GM12891 (cell line): Measurements from ENCODE around the gene DUOX2.

Experiments used
- DNase-seq: peaks from one replicate; pipeline ENCODE4 v3.0.0; 2011; ENCODE audit warnings: low spot score; ENCODE audit not compliant: insufficient read length
- FAIRE-seq: peaks from 2 replicates; lab custom pipeline; 2011; peaks lifted over from hg19 to GRCh38; lab: Jason Lieb, UNC
- PAX5 ChIP-seq: IDR thresholded peaks from 2 replicates; pipeline ENCODE4 v1.6.1; 2011; ENCODE audit warnings: low read length, moderate library complexity, mild to moderate bottlenecking; ENCODE audit not compliant: insufficient read depth, severe bottlenecking
- POLR2A ChIP-seq: IDR thresholded peaks from 2 replicates; pipeline ENCODE4 v1.6.1; 2011; ENCODE audit warnings: low read depth, low read length, control low read depth
- POLR2AphosphoS5 ChIP-seq: IDR thresholded peaks from 2 replicates; pipeline ENCODE4 v1.6.1; 2011; ENCODE audit warnings: low read depth, low read length, control low read depth
- POU2F2 ChIP-seq: IDR thresholded peaks from 2 replicates; pipeline ENCODE4 v1.6.1; 2011; ENCODE audit warnings: low read depth, mild to moderate bottlenecking, control low read depth, low read length, moderate library complexity
- SPI1 ChIP-seq: IDR thresholded peaks from 2 replicates; pipeline ENCODE4 v1.6.1; 2011; ENCODE audit warnings: low read depth, low read length, control low read depth
- TAF1 ChIP-seq: IDR thresholded peaks from 2 replicates; pipeline ENCODE4 v1.6.1; 2011; ENCODE audit warnings: low read depth, low read length, control low read depth

DUOX2 gene

GRCh38 chr15:45121706-45122417, 7.9 kb upstream of the DUOX2 start:
- TF ChIP-seq PAX5 = no peak
- TF ChIP-seq TAF1 = no peak
- TF ChIP-seq POU2F2 = no peak
- no peak for TF ChIP-seq SPI1
- no peak for TF ChIP-seq POLR2AphosphoS5
- no peak for TF ChIP-seq POLR2A
- FAIRE-seq = no peak
- DNase-seq = no peak

- DNase-seq (no peak), FAIRE-seq (no peak)
- TF ChIP-seq POU2F2 (no peak), POLR2A (no peak), PAX5 (no peak), TAF1 (no peak), SPI1 (no peak), POLR2AphosphoS5 (no peak)
Measured at GRCh38 chr15:45121020-45121419, 7.0 kb upstream of the DUOX2 start.

GRCh38 chr15:45120081-45120972, 6.4 kb upstream of the DUOX2 start:
- no peak for TF ChIP-seq POLR2A
- TF ChIP-seq SPI1 = no peak
- no peak for TF ChIP-seq PAX5
- no peak for TF ChIP-seq POU2F2
- TF ChIP-seq POLR2AphosphoS5 = no peak
- no peak for TF ChIP-seq TAF1
- FAIRE-seq (no peak), DNase-seq (no peak)

- FAIRE-seq (no peak), DNase-seq (no peak)
- TF ChIP-seq SPI1 (no peak), POLR2A (no peak), TAF1 (no peak), POU2F2 (no peak), POLR2AphosphoS5 (no peak), PAX5 (no peak)
Measured at GRCh38 chr15:45118996-45119395, 5.0 kb upstream of the DUOX2 start.

GRCh38 chr15:45118131-45118588, 4.2 kb upstream of the DUOX2 start:
- FAIRE-seq (peak; percentile 96), DNase-seq (peak; percentile 88)
- TF ChIP-seq POU2F2 (no peak), SPI1 (no peak), PAX5 (peak; percentile 16)

GRCh38 chr15:45117308-45118130, 3.5 kb upstream of the DUOX2 start:
- TF ChIP-seq PAX5 (no peak), POLR2A (no peak), SPI1 (no peak), POLR2AphosphoS5 (no peak), POU2F2 (no peak)
- FAIRE-seq (no peak), DNase-seq (no peak)

- FAIRE-seq (no peak), DNase-seq (no peak)
- TF ChIP-seq TAF1 = no peak
- TF ChIP-seq PAX5 = no peak
- TF ChIP-seq POLR2AphosphoS5 = no peak
- TF ChIP-seq POLR2A = no peak
- no peak for TF ChIP-seq POU2F2
- no peak for TF ChIP-seq SPI1
Measured at GRCh38 chr15:45116482-45117307, 2.7 kb upstream of the DUOX2 start.

- FAIRE-seq (no peak), DNase-seq (no peak)
- no peak for TF ChIP-seq TAF1
- no peak for TF ChIP-seq POU2F2
- TF ChIP-seq PAX5 = no peak
Measured at GRCh38 chr15:45116006-45116481, 2.1 kb upstream of the DUOX2 start.
